UCSD-AML1 (cell line): Measurements from ENCODE around the gene FAM174C.
"Not testable (repeated sequence)": the region's sequence is repeated elsewhere in the genome, so short reads cannot be mapped to it uniquely, and the experiment has no call there.

Source experiments
- DNase-seq: peaks from one replicate; lab custom pipeline; 2025; ENCODE audit not compliant: unreplicated experiment; lab: John Stamatoyannopoulos, UW

The FAM174C gene

GRCh38 chr19:1317274-1318003, 42.1 kb downstream of the FAM174C start:
- DNase-seq: no peak

GRCh38 chr19:1318678-1319471, 43.5 kb downstream of the FAM174C start:
- DNase-seq: no peak

- DNase-seq: not testable (repeated sequence)
Measured at GRCh38 chr19:1320282-1320650, 44.9 kb downstream of the FAM174C start.

GRCh38 chr19:1321539-1321938, 46.2 kb downstream of the FAM174C start:
- no peak for DNase-seq

- DNase-seq: no peak
Measured at GRCh38 chr19:1322198-1322981, 47.1 kb downstream of the FAM174C start.

GRCh38 chr19:1324249-1324805, 49.0 kb downstream of the FAM174C start:
- DNase-seq: no peak

GRCh38 chr19:1324806-1325567, 49.7 kb downstream of the FAM174C start:
- DNase-seq: no peak

- no peak for DNase-seq
Measured at GRCh38 chr19:1325568-1326294, 50.4 kb downstream of the FAM174C start.

DNA sequence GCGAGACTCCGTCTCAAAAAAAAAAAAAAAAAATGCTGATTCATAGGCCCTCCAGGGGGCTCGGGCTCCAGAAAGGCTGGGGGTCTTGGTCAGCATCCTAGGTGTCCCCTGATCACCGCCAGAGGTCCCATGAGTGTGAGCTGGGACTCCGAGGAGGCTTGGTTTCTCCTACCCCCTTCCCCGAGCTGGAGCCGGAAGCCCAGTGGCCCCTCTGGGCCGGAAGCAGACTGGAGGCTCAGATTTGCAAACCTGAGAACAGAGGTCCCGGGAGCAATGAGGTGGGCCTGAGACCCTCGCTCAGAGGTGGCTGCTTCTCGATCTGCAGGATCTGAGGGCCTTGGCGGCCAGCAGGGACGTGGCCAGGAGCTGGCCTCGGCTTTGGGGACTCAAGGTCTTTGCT, 51.8 kb downstream of the FAM174C start:
- no peak for DNase-seq
